GM23248 (cell line): Measurements from ENCODE around the gene ADAMTS14. TPM values are rescaled to one million over a fixed set of nuclear protein-coding genes. Genes with fewer than 3 reads are reported as not detected.

Source experiments
- DNase-seq: peaks from one replicate; pipeline ENCODE4 v3.0.0-alpha.2; 2015
- H2AFZ ChIP-seq: fragments of 200-600 bp; sonication (generic); 2 replicates; pipeline ENCODE4 v1.6.1; 2016; ENCODE audit warnings: antibody characterized with exemption
- H3F3A ChIP-seq: fragments of 200-600 bp; sonication (generic); 2 replicates; pipeline ENCODE4 v1.6.1; 2016; ENCODE audit warnings: mild to moderate bottlenecking, antibody characterized with exemption, mixed run types; ENCODE audit not compliant: insufficient read depth
- H3K27ac ChIP-seq: fragments of 200-600 bp; sonication (generic); 2 replicates; pipeline ENCODE4 v1.5.1; 2016; ENCODE audit warnings: mild to moderate bottlenecking
- H3K27me3 ChIP-seq: fragments of 200-600 bp; sonication (generic); replicated peaks from 2 replicates; pipeline ENCODE4 v1.6.1; 2016; ENCODE audit warnings: mild to moderate bottlenecking; ENCODE audit not compliant: insufficient read depth
- H3K36me3 ChIP-seq: fragments of 200-600 bp; sonication (generic); 2 replicates; pipeline ENCODE4 v1.6.1; 2016; ENCODE audit warnings: low read depth, mild to moderate bottlenecking
- H3K4me1 ChIP-seq: fragments of 200-600 bp; sonication (generic); 2 replicates; pipeline ENCODE4 v1.6.1; 2016; ENCODE audit warnings: mild to moderate bottlenecking; ENCODE audit not compliant: insufficient read depth
- H3K4me2 ChIP-seq: fragments of 200-600 bp; sonication (generic); one replicate; pipeline ENCODE4 v1.6.1; 2016; ENCODE audit warnings: mild to moderate bottlenecking; ENCODE audit not compliant: unreplicated experiment
- H3K4me3 ChIP-seq: fragments of 200-600 bp; sonication (generic); 2 replicates; pipeline ENCODE4 v1.5.1; 2016; ENCODE audit warnings: mild to moderate bottlenecking
- H3K79me2 ChIP-seq: fragments of 200-600 bp; sonication (generic); 2 replicates; pipeline ENCODE4 v1.6.1; 2016; ENCODE audit warnings: mild to moderate bottlenecking; ENCODE audit not compliant: insufficient read depth
- H3K9ac ChIP-seq: fragments of 200-600 bp; sonication (generic); 2 replicates; pipeline ENCODE4 v1.6.1; 2016; ENCODE audit warnings: mild to moderate bottlenecking
- H3K9me2 ChIP-seq: fragments of 200-600 bp; sonication (generic); 2 replicates; pipeline ENCODE4 v1.6.1; 2016; ENCODE audit warnings: mixed run types, mild to moderate bottlenecking, moderate library complexity; ENCODE audit not compliant: insufficient read depth
- H3K9me3 ChIP-seq: fragments of 200-600 bp; sonication (generic); one replicate; pipeline ENCODE4 v1.6.1; 2017; ENCODE audit warnings: low read depth
- H4K20me1 ChIP-seq: fragments of 200-600 bp; sonication (generic); 2 replicates; pipeline ENCODE4 v1.6.0; 2016; ENCODE audit not compliant: insufficient read depth
- EZH2 ChIP-seq: fragments of 200-600 bp; sonication (generic); IDR thresholded peaks from 2 replicates; pipeline ENCODE4 v1.6.1; 2018; ENCODE audit warnings: antibody characterized with exemption, mild to moderate bottlenecking; ENCODE audit not compliant: insufficient read depth, poor library complexity, severe bottlenecking
- EZH2phosphoT487 ChIP-seq: fragments of 200-600 bp; sonication (generic); IDR thresholded peaks from 2 replicates; pipeline ENCODE4 v1.6.1; 2018; ENCODE audit warnings: antibody characterized with exemption, moderate library complexity, mild to moderate bottlenecking, low read depth; ENCODE audit not compliant: insufficient read depth
- WGBS, 2 experiments: methylation state at CpG; one replicate each; pipeline ENCODE4 v1.1.6; 2015 to 2017; ENCODE audit warnings: low lambda C conversion rate in 2 of 2, low coverage in 1 of 2; ENCODE audit errors: missing lambda C conversion rate in 2 of 2; 5-methylcytosine and 5-hydroxymethylcytosine counted together
- in situ Hi-C: fragments of 300-500 bp; cut with MboI; formaldehyde crosslinking; loops from 2 replicates; pipeline ENCODE4 v1.15.0; 2020
- polyA plus RNA-seq: library from polyadenylated mRNA; unstranded; fragments of >200 nt; fragmentation: Nextera tagmentation; extraction: Ambion mirVana; gene quantifications from 2 replicates; pipeline ENCODE4 v1.2.1, GENCODE V29; 2016
- small RNA-seq: library from RNA; depleted of rRNA; stranded (forward); fragments of <200 nt; gene quantifications from one replicate; pipeline ENCODE3, GENCODE V24; 2014; ENCODE audit warnings: low read depth, low replicate concordance
- total RNA-seq: library from RNA; depleted of rRNA; stranded (reverse); fragments of >200 nt; shearing (Covaris generic); gene quantifications from 2 replicates; pipeline ENCODE4 v1.2.3, GENCODE V29; 2014; rRNA removed

The ADAMTS14 gene
- total and polyA plus RNA-seq, 2 experiments from 2014 or later, result 0.91 to 0.97 TPM

- H2AFZ ChIP-seq, result no peak overlapping the region
- no peaks in the 10 kb centered on the region for H3K9me2 ChIP-seq
- TF ChIP-seq EZH2, result no peak
- TF ChIP-seq EZH2phosphoT487, result no peak
- no peak overlapping the region for H3K4me3 ChIP-seq
- H3K9ac ChIP-seq, result no peak overlapping the region
- peaks cover 4% of the 10 kb centered on the region; the same call in 1 of the 2 replicates for H3F3A ChIP-seq
- WGBS, 2 experiments, result 71 to 81% methylated on average over 3 of the region's 3 CpGs
- H3K27me3 ChIP-seq, result no peaks in the 10 kb centered on the region
- no peaks in the 10 kb centered on the region for H3K9me3 ChIP-seq
- H4K20me1 ChIP-seq, result no peaks in the 10 kb centered on the region
- H3K36me3 ChIP-seq, result no peaks in the 10 kb centered on the region
- H3K27ac ChIP-seq, result no peak overlapping the region
- in situ Hi-C loops, result loop anchor here (5.0 kb wide), 1 partner anchor 70 kb away; no protein-coding TSS in a partner anchor
- H3K4me2 ChIP-seq, result no peak overlapping the region
- peaks cover 12% of the 10 kb centered on the region for H3K4me1 ChIP-seq
- no peak for DNase-seq
- H3K79me2 ChIP-seq, result peaks cover 3% of the 10 kb centered on the region
Measured at GRCh38 chr10:70811881-70812280, 139.6 kb downstream of the ADAMTS14 start.

Small RNA genes lying within 50 kb of the gene (small RNA-seq; reads per million reads assigned to genes)
- not detected for gene RPS26P40

Other genes starting within 250 kb of the ADAMTS14 start
- gene NODAL, start 230.8 kb upstream of the ADAMTS14 start, total RNA-seq, result not detected in 2 replicates
- not detected in 2 replicates for gene NODAL, start 230.8 kb upstream of the ADAMTS14 start, polyA plus RNA-seq
- gene PALD1, start 193.7 kb upstream of the ADAMTS14 start, total RNA-seq, result not detected in 2 replicates
- not detected in 2 replicates for gene PALD1, start 193.7 kb upstream of the ADAMTS14 start, polyA plus RNA-seq
- not detected in 2 replicates for gene PRF1, start 69.8 kb upstream of the ADAMTS14 start, total RNA-seq
- gene PRF1, start 69.8 kb upstream of the ADAMTS14 start, polyA plus RNA-seq, result not detected in 2 replicates
- gene TBATA, start 112.9 kb downstream of the ADAMTS14 start, total RNA-seq, result not detected in 2 replicates
- not detected in 2 replicates for gene TBATA, start 112.9 kb downstream of the ADAMTS14 start, polyA plus RNA-seq
- 19.0 and 27.5 TPM in 2 replicates for gene SGPL1, start 143.4 kb downstream of the ADAMTS14 start, total RNA-seq
- 18.2 and 19.8 TPM in 2 replicates for gene SGPL1, start 143.4 kb downstream of the ADAMTS14 start, polyA plus RNA-seq
- gene PCBD1, start 216.1 kb downstream of the ADAMTS14 start, total RNA-seq, result 26.2 and 28.5 TPM in 2 replicates
- gene PCBD1, start 216.1 kb downstream of the ADAMTS14 start, polyA plus RNA-seq, result 36.8 and 38.4 TPM in 2 replicates